ENCODE data around the gene CFAP69.
"Not testable (repeated sequence)": the region's sequence is repeated elsewhere in the genome, so short reads cannot be mapped to it uniquely, and the experiment has no call there.

Gene CFAP69

DNA sequence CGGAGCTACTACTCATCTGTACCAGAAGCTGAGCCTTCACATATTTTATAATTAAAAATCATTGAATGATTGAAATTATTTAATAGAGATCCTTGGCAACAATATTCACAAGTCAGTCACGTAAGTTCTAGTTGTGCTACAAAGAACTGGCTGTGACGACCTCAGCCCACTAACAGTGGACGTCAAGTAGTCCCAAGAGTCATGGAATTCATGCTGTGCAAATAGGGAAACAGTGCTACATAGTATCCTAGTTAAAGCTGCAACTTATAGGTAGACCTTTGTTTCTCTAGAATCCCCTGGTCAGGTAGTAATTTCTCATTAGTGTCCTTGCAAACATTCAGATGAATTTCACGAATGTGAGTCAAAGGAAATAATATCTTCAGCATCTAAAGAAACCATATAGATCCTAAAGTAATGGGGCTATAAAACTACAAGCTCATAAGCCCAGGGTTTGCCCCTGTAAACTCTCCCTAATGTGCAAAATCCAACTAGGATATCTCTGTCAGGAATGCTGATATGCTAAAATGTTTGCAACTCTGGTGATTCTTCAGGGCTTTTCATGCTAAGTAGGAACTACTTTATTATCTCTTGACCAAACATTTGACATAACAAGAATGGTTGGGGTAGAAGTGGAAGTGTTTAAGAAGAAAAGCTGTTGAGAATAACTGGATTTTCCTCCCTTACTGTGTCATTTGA, 31.2 kb downstream of the CFAP69 start:
- no peak for DNase-seq

GRCh38 chr7:90288154-90288553, 43.2 kb downstream of the CFAP69 start:
- DNase-seq: no peak

DNA sequence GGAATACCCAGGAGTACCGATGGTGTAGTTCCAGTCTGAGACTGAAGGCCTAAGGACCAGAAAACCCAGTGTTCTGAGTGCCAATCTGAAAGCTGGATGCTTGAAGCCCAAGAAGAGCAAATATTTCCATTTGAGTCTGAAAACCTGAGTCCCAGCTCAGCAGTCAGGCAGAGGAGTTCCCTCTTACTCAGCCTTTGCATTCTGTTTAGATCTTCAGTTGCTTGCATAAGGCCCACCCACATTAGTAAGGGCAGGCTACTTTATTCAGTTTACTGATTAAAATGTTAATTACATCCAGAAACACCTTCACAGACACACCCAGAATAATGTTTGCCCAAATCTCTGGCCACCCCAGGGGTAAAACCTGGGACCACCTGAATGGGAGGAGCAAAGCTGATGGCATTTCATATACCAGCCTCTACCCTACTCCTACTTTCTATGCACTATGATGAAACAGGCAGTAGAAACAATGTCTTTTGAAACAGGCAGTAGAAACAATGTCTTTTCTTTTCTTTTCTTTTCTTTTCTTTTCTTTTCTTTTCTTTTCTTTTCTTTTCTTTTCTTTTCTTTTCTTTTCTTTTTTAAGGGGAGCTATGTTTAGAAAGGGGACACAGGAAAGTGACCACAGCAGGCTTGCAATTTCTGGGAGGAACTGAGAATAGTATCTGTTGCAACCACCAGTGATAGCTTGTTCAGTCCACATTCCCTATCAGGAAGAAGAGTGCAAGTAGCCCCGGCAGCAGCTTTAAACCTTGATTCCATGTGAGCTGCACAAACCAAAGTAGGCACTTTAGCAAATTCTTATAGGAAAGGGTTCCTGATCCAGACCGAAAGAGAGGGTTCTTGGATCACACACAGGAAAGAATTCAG, 45.5 kb downstream of the CFAP69 start:
- DNase-seq: no peak

DNA sequence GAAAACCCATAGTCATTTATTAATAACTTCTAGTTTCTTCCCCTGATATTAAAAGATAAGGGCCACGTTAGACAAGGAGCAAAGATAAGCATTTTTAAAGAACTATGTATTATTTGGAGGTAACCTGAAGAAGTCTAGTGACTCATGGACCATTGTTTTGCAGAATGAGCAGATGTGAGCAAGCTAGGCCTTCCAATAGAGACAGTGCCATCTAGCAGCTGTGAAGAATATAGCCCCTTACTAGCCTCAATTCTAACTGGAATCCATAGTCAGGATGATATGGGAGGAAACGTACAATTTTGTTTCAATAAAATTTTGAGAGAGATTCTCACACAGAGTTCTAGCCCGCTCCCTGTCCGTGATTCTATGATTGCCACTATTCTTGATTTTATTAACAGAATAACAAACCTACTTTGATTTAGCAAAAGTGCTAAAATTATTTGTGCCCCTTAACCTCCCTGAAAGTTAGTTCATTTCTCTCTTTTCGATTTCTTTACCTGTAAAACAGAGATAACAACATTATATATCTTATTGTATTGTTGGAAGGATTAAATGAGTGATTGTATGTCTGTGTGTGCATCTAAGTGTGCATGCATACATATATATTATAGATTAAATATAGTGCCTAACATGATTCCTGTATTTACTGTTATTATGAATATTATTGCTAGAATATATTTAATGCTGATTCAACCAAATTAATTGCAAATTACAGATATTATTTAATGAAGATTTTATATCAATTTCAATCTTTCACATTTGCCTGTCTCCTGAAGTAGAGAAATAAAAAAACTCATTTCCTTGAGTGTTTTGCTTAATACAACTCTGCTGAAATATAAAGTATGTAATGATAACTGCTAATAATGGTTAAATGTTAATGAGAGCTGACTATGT, 53.4 kb downstream of the CFAP69 start:
- no peak for DNase-seq

DNA sequence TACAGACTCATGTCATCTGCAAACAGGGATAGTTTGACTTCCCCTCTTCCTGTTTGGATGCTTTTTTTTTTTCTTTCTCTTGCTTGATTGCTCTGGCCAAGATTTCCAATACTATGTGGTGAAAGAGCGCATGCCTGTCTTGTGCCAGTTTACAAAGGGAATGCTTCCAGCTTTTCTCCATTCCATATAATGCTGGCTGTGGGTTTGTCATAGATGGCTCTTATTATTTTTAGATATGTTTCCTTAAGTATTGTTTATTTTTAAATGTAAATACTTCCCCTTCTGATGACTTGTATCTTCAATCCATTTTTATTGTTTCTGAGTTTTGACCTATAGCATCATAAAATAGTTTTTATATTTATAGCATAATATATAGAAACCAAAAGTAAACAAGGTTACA, 58.3 kb downstream of the CFAP69 start:
- no peak for DNase-seq

GRCh38 chr7:90309872-90310271, 64.9 kb downstream of the CFAP69 start:
- no peak for DNase-seq

DNA sequence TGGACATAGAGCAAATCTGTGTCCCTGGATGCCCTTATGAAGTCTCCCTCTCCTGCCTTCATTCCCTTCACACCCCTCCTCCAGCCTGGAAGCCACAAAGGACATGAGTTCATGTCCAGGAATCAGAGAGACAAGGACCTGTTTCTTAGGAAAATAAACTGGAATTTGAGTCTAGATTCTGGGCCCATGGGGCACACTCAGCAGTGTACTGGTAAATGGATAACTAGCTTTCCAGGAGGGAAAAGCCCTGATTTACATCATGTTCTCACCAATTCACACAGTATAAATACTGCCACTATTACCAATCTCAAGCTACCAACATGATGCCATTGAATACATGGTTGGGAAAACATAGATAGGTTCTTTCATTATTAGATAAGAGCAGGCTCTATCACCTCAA, 66.2 kb downstream of the CFAP69 start:
- DNase-seq: no peak

GRCh38 chr7:90312745-90313144, 67.8 kb downstream of the CFAP69 start:
- no peak for DNase-seq

GRCh38 chr7:90313907-90314306, 68.9 kb downstream of the CFAP69 start:
- no peak for DNase-seq

DNA sequence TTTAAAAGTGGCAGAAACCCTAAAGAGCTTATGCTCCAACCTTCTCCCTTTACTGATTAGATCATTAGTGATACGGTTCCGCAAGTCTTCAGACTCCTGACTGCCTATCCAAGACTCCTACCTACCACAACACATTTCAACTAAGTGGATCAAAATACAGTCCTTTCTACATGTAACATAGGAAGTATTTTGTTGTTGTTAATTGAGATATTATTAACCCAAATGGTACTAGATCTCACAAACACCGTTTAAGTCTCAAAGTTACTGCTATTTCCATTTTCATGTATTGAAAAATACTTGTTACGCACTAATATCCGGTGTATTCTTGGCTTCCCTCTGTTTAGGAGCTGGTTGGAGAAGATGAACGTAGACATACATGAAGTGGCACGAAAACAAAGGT, 75.0 kb downstream of the CFAP69 start:
- DNase-seq: no peak

- DNase-seq: no peak
Measured at GRCh38 chr7:90320418-90320800, 75.4 kb downstream of the CFAP69 start.

GRCh38 chr7:90320801-90321494, 76.0 kb downstream of the CFAP69 start, which contains the start of gene FAM237B:
Gene FAM237B, minus strand, starts transcription at chr7:90321304. Its CDS starts 1,556 bp downstream, at chr7:90319748.
- DNase-seq: no peak

DNA sequence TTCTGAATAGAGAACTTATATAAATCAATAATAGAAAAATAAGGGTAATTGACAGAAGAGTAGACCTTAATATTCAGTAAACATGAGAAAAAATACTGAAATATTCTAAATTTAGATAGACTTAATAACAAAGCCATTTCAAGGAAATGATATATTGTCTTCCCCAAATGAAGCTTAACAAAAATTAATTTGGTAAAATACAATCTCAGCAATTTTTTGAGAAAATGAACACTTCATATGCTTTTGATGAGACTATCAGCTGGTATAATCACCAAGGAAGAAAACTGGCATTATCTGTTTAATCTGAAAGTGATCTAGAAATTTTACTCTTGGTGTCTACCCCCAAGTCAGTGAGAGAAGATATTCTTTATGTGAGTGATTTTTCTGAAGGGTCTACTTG, 77.9 kb downstream of the CFAP69 start:
- DNase-seq: no peak

- DNase-seq: no peak
Measured at GRCh38 chr7:90326500-90326899, 81.5 kb downstream of the CFAP69 start.

GRCh38 chr7:90334193-90334843, 89.3 kb downstream of the CFAP69 start:
- DNase-seq: no peak

- DNase-seq: not testable (repeated sequence)
Measured at GRCh38 chr7:90334926-90335325, 90.0 kb downstream of the CFAP69 start.

- no peak for DNase-seq
Measured at GRCh38 chr7:90337106-90337505, 92.1 kb downstream of the CFAP69 start.

- no peak for DNase-seq
Measured at GRCh38 chr7:90345016-90345415, 100.0 kb downstream of the CFAP69 start.

DNA sequence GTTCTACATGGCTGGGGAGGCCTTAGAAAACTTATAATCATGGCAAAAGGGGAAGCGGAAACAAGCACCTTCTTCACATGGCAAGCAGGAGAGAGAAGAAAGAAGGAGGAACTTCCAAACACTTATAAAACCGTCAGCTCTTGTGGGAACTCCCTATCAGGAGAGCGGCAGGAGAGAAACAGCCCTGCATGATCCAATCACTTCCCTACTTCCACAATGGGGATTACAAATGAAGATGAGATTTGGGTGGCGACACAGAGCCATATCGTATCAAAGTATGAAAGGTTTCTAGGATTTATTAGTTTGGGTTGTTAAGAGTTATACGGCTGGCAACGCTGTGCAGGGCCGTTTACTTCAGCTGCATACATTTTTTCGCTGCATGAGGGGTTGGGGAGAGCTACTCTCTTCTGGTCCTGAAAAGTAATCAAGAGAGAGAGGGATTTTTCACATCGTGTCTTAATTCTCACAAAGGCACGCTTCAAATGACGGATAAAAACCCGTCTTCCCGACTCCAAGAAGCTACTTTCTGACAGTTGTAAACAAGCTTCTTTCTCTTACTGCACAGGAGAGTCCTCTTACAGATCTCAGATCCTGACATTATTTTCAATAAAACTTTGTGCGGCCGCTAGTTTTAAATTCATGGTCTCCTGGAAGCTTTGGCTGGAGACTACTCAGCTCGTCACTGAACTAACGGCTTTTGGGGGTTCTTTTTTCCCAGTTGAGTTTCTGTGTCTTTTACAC, 100.8 kb downstream of the CFAP69 start:
- DNase-seq: no peak

- DNase-seq: peak; percentile 94
Measured at GRCh38 chr7:90346336-90347125, 101.6 kb downstream of the CFAP69 start, which contains the start of gene GTPBP10. Gene GTPBP10, plus strand, starts transcription at chr7:90346716. Its CDS starts 26 bp downstream, at chr7:90346742.
